Stimulated activated CD4-positive, alpha-beta T cell treated with anti-CD3 and anti-CD28 coated beads, Interleukin-12 subunit alpha, Interleukin-12 subunit beta, amount 100 ng/mL, for 24 hours (primary cell): ENCODE results near the gene PCDHB11.
"Not testable (repeated sequence)": the region's sequence is repeated elsewhere in the genome, so short reads cannot be mapped to it uniquely, and the experiment has no call there.

Source experiments
- DNase-seq, 2 experiments: peaks; one replicate each; pipeline ENCODE4 v3.0.0-alpha.2; 2020; ENCODE audit warnings: low read depth in 2 of 2

Gene PCDHB11

GRCh38 chr5:141236516-141237313, 37.3 kb downstream of the PCDHB11 start:
- DNase-seq: no peak

- no peak for DNase-seq
Measured at GRCh38 chr5:141241496-141241895, 42.1 kb downstream of the PCDHB11 start.

- DNase-seq: no peak
Measured at GRCh38 chr5:141245250-141245717, 45.9 kb downstream of the PCDHB11 start, which contains the start of gene PCDHB15. PCDHB15 (plus strand) TSS chr5:141245395; CDS start chr5:141245579, 184 bp downstream.

GRCh38 chr5:141246971-141247370, 47.5 kb downstream of the PCDHB11 start:
- not testable (repeated sequence) for DNase-seq

GRCh38 chr5:141247434-141247833, 48.0 kb downstream of the PCDHB11 start:
- not testable (repeated sequence) for DNase-seq

- DNase-seq: no peak
Measured at GRCh38 chr5:141250576-141250975, 51.1 kb downstream of the PCDHB11 start.
